Lower leg skin (tissue), 3 donors: ENCODE measurements around the gene LYPLA2.

Experiments used
- POLR2A ChIP-seq, 2 donors: fragments of 450-650 bp; IDR thresholded peaks; one replicate each; pipeline ENCODE4 v1.6.1; 2016 to 2017; ENCODE audit warnings: antibody characterized with exemption in 2 of 2, mild to moderate bottlenecking in 1 of 2, moderate library complexity in 1 of 2
- TF ChIP-seq, protein P1 (sequence below), 3 donors: fragments of 450-650 bp; IDR thresholded peaks; one replicate each; pipeline ENCODE4 v1.5.1; 2016; ENCODE audit warnings: antibody characterized with exemption in 3 of 3, mild to moderate bottlenecking in 3 of 3, moderate library complexity in 2 of 3

DNA sequence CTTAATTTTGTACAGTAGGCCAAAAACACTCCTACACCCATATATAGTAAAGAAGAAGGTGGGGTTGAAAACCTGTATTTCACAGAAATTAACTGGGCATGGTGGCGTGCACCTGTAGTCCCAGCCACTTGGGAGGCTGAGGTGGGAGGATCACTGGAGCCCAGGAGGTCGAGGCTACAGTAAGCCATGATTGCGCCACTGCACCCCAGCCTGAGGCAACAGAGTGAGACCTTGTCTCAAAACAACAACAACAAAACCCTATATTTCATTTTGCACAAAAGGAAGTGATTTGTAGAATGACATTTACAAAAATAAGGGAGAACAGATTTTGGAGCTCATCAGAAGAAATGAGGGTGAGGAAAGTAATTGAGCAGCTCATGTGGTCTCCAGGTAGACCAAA, 2.2 kb upstream of the LYPLA2 start:
- TF ChIP-seq POLR2A (IDR thresholded peaks at IDR 0.05), result no peak
- TF ChIP-seq, protein P1, sequence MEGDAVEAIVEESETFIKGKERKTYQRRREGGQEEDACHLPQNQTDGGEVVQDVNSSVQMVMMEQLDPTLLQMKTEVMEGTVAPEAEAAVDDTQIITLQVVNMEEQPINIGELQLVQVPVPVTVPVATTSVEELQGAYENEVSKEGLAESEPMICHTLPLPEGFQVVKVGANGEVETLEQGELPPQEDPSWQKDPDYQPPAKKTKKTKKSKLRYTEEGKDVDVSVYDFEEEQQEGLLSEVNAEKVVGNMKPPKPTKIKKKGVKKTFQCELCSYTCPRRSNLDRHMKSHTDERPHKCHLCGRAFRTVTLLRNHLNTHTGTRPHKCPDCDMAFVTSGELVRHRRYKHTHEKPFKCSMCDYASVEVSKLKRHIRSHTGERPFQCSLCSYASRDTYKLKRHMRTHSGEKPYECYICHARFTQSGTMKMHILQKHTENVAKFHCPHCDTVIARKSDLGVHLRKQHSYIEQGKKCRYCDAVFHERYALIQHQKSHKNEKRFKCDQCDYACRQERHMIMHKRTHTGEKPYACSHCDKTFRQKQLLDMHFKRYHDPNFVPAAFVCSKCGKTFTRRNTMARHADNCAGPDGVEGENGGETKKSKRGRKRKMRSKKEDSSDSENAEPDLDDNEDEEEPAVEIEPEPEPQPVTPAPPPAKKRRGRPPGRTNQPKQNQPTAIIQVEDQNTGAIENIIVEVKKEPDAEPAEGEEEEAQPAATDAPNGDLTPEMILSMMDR (IDR thresholded peaks at IDR 0.05), result no peak
